ENCODE results near the gene CILP. TPM values are rescaled to one million over a fixed set of nuclear protein-coding genes. Genes with fewer than 3 reads are reported as not detected.

Gene CILP
- total RNA-seq, 2 experiments from 2014 or later = not detected

- intact Hi-C loops (cut with micrococcal nuclease) = no loop called here
- H3K4me1 Mint-ChIP-seq (ENCODE audit: low read depth) = peaks cover 11% of the 10 kb centered on the region
- H3K9me3 Mint-ChIP-seq = no peaks in the 10 kb centered on the region
- no peak for DNase-seq
- no peaks in the 10 kb centered on the region for H3K36me3 Mint-ChIP-seq (ENCODE audit: low read depth)
- H3K27me3 Mint-ChIP-seq (ENCODE audit: low read depth) = no peaks in the 10 kb centered on the region
- CTCF ChIA-PET = interaction anchor here (0.5 to 1.1 kb wide), 2 partner anchors 11 to 37 kb away, joined by 3 read pairs; no protein-coding TSS in a partner anchor
- H3K4me3 Mint-ChIP-seq = no peak overlapping the region
- no peak overlapping the region for H3K27ac Mint-ChIP-seq
Observed at GRCh38 chr15:65217526-65218482, 6.5 kb upstream of the CILP start.

GRCh38 chr15:65215496-65215895, 4.2 kb upstream of the CILP start:
- intact Hi-C loops (cut with micrococcal nuclease) = no loop called here
- H3K27me3 Mint-ChIP-seq (ENCODE audit: low read depth) = no peaks in the 10 kb centered on the region
- DNase-seq = no peak
- no peak overlapping the region for H3K27ac Mint-ChIP-seq
- no peak overlapping the region for H3K4me3 Mint-ChIP-seq
- CTCF ChIA-PET = interaction anchor here (0.6 kb wide), 1 partner anchor 1376 kb away, joined by 4 read pairs; no protein-coding TSS in a partner anchor
- no peaks in the 10 kb centered on the region for H3K36me3 Mint-ChIP-seq (ENCODE audit: low read depth)
- H3K9me3 Mint-ChIP-seq = no peaks in the 10 kb centered on the region
- H3K4me1 Mint-ChIP-seq (ENCODE audit: low read depth) = peaks cover 13% of the 10 kb centered on the region

- H3K27ac Mint-ChIP-seq = no peak overlapping the region
- CTCF ChIA-PET = no interaction called here
- DNase-seq = no peak
- H3K36me3 Mint-ChIP-seq (ENCODE audit: low read depth) = no peaks in the 10 kb centered on the region
- H3K4me3 Mint-ChIP-seq = no peak overlapping the region
- no peaks in the 10 kb centered on the region for H3K9me3 Mint-ChIP-seq
- intact Hi-C loops (cut with micrococcal nuclease) = loop anchor here (5.0 kb wide), 1 partner anchor 38 kb away; no protein-coding TSS in a partner anchor
- H3K4me1 Mint-ChIP-seq (ENCODE audit: low read depth) = peaks cover 10% of the 10 kb centered on the region
- no peaks in the 10 kb centered on the region for H3K27me3 Mint-ChIP-seq (ENCODE audit: low read depth)
Observed at GRCh38 chr15:65214010-65214409, 2.7 kb upstream of the CILP start.

GRCh38 chr15:65213241-65213640, 2.0 kb upstream of the CILP start:
- Mint-ChIP-seq H3K4me3 (no peak overlapping the region), H3K9me3 (no peaks in the 10 kb centered on the region), H3K36me3 (ENCODE audit: low read depth) (no peaks in the 10 kb centered on the region), H3K27ac (no peak overlapping the region), H3K4me1 (ENCODE audit: low read depth) (peaks cover 6% of the 10 kb centered on the region), H3K27me3 (ENCODE audit: low read depth) (no peaks in the 10 kb centered on the region)
- CTCF ChIA-PET = interaction anchor here (1.9 kb wide), 1 partner anchor 58 kb away, joined by 13 read pairs; no protein-coding TSS in a partner anchor
- intact Hi-C loops (cut with micrococcal nuclease) = loop anchor here (5.0 kb wide), 1 partner anchor 39 kb away; no protein-coding TSS in a partner anchor
- no peak for DNase-seq

- Mint-ChIP-seq H3K27me3 (ENCODE audit: low read depth) (no peaks in the 10 kb centered on the region), H3K4me1 (ENCODE audit: low read depth) (peaks cover 3% of the 10 kb centered on the region), H3K9me3 (no peaks in the 10 kb centered on the region), H3K4me3 (no peak overlapping the region), H3K36me3 (ENCODE audit: low read depth) (no peaks in the 10 kb centered on the region), H3K27ac (no peak overlapping the region)
- intact Hi-C loops (cut with micrococcal nuclease) = loop anchor here (1.0 to 5.0 kb wide), 3 partner anchors 40 to 85 kb away; no protein-coding TSS in a partner anchor
- CTCF ChIA-PET = interaction anchor here (0.7 to 1.9 kb wide), 9 partner anchors 12 to 1639 kb away, joined by 3 to 13 read pairs (median 3); partner anchors contain the start of genes CLPX and RNU5B-1
- DNase-seq = peak; percentile 69
Observed at GRCh38 chr15:65212097-65212496, 824 bp upstream of the CILP start.

- Mint-ChIP-seq H3K4me3 (no peak overlapping the region), H3K4me1 (ENCODE audit: low read depth) (peaks cover 3% of the 10 kb centered on the region), H3K27me3 (ENCODE audit: low read depth) (no peaks in the 10 kb centered on the region), H3K27ac (no peak overlapping the region), H3K36me3 (ENCODE audit: low read depth) (no peaks in the 10 kb centered on the region), H3K9me3 (no peaks in the 10 kb centered on the region)
- intact Hi-C loops (cut with micrococcal nuclease) = loop anchor here (5.0 kb wide), 1 partner anchor 41 kb away; no protein-coding TSS in a partner anchor
- no peak for DNase-seq
- CTCF ChIA-PET = interaction anchor here (0.7 to 1.9 kb wide), 8 partner anchors 26 to 1640 kb away, joined by 3 to 13 read pairs (median 3); partner anchors contain the start of genes CLPX and RNU5B-1
Observed at GRCh38 chr15:65211482-65211982, 259 bp upstream of the CILP start.

GRCh38 chr15:65209701-65210643, 1.3 kb downstream of the CILP start:
- Mint-ChIP-seq H3K36me3 (ENCODE audit: low read depth) (no peaks in the 10 kb centered on the region), H3K4me3 (no peak overlapping the region), H3K4me1 (ENCODE audit: low read depth) (peaks cover 3% of the 10 kb centered on the region), H3K9me3 (no peaks in the 10 kb centered on the region), H3K27me3 (ENCODE audit: low read depth) (no peaks in the 10 kb centered on the region), H3K27ac (no peak overlapping the region)
- intact Hi-C loops (cut with micrococcal nuclease) = loop anchor here (5.0 kb wide), 1 partner anchor 42 kb away; no protein-coding TSS in a partner anchor
- DNase-seq = no peak
- CTCF ChIA-PET = interaction anchor here (0.6 kb wide), 1 partner anchor 512 kb away, joined by 3 read pairs; no protein-coding TSS in a partner anchor

- CTCF ChIA-PET = interaction anchor here (0.6 to 1.6 kb wide), 8 partner anchors 11 to 521 kb away, joined by 3 to 5 read pairs (median 3); partner anchors contain the start of gene PARP16
- Mint-ChIP-seq H3K9me3 (no peaks in the 10 kb centered on the region), H3K36me3 (ENCODE audit: low read depth) (no peaks in the 10 kb centered on the region), H3K4me3 (no peak overlapping the region), H3K27ac (no peak overlapping the region), H3K4me1 (ENCODE audit: low read depth) (peaks cover 3% of the 10 kb centered on the region), H3K27me3 (ENCODE audit: low read depth) (no peaks in the 10 kb centered on the region)
- DNase-seq = no peak
- intact Hi-C loops (cut with micrococcal nuclease) = no loop called here
Observed at GRCh38 chr15:65208647-65209046, 2.6 kb downstream of the CILP start.

GRCh38 chr15:65207280-65207840, 3.9 kb downstream of the CILP start:
- no peaks in the 10 kb centered on the region for H3K27me3 Mint-ChIP-seq (ENCODE audit: low read depth)
- CTCF ChIA-PET = interaction anchor here (0.8 to 1.6 kb wide), 4 partner anchors 10 to 93 kb away, joined by 3 to 5 read pairs (median 4); no protein-coding TSS in a partner anchor
- no peak overlapping the region for H3K4me3 Mint-ChIP-seq
- no peaks in the 10 kb centered on the region for H3K9me3 Mint-ChIP-seq
- H3K4me1 Mint-ChIP-seq (ENCODE audit: low read depth) = peaks cover 3% of the 10 kb centered on the region
- H3K27ac Mint-ChIP-seq = no peak overlapping the region
- H3K36me3 Mint-ChIP-seq (ENCODE audit: low read depth) = no peaks in the 10 kb centered on the region
- intact Hi-C loops (cut with micrococcal nuclease) = no loop called here
- no peak for DNase-seq

- H3K9me3 Mint-ChIP-seq = no peaks in the 10 kb centered on the region
Observed at GRCh38 chr15:65206750-65207149, 4.5 kb downstream of the CILP start.

GRCh38 chr15:65204931-65205660, 6.2 kb downstream of the CILP start:
- Mint-ChIP-seq H3K27me3 (ENCODE audit: low read depth) (no peaks in the 10 kb centered on the region), H3K27ac (no peak overlapping the region), H3K4me3 (no peak overlapping the region), H3K4me1 (ENCODE audit: low read depth) (no peaks in the 10 kb centered on the region), H3K36me3 (ENCODE audit: low read depth) (no peaks in the 10 kb centered on the region), H3K9me3 (no peaks in the 10 kb centered on the region)
- intact Hi-C loops (cut with micrococcal nuclease) = no loop called here
- CTCF ChIA-PET = no interaction called here
- DNase-seq = no peak

More at GRCh38 chr15:65206750-65207149, 4.5 kb downstream of the CILP start:
- Mint-ChIP-seq H3K36me3 (ENCODE audit: low read depth) (no peaks in the 10 kb centered on the region), H3K4me3 (no peak overlapping the region), H3K27me3 (ENCODE audit: low read depth) (no peaks in the 10 kb centered on the region), H3K27ac (no peak overlapping the region), H3K4me1 (ENCODE audit: low read depth) (no peaks in the 10 kb centered on the region)
- DNase-seq = no peak
- intact Hi-C loops (cut with micrococcal nuclease) = no loop called here
- CTCF ChIA-PET = interaction anchor here (0.8 kb wide), 1 partner anchor 41 kb away, joined by 3 read pairs; no protein-coding TSS in a partner anchor
